HL-60 (cell line): ENCODE data around the gene DHCR24.

Experiments used
- CTCF ChIP-seq: IDR thresholded peaks from one replicate; pipeline ENCODE4 v1.5.1; 2011; ENCODE audit warnings: low read length, control low read depth, inconsistent platforms; ENCODE audit not compliant: insufficient read depth
- REST ChIP-seq: IDR thresholded peaks from 2 replicates; pipeline ENCODE4 v1.6.1; 2012; ENCODE audit warnings: low read depth; ENCODE audit not compliant: insufficient replicate concordance

- TF ChIP-seq CTCF, result no peak
- TF ChIP-seq REST, result no peak
Measured at GRCh38 chr1:54834007-54834541, 52.9 kb downstream of the DHCR24 start.
